NOMO-1 treated with dmso at 0.1 percent for 144 hours (cell line): ENCODE data around the gene CROCC.

Experiments used
- DNase-seq: peaks from one replicate; lab custom pipeline; 2025; ENCODE audit not compliant: unreplicated experiment; lab: John Stamatoyannopoulos, UW

Gene CROCC

DNA sequence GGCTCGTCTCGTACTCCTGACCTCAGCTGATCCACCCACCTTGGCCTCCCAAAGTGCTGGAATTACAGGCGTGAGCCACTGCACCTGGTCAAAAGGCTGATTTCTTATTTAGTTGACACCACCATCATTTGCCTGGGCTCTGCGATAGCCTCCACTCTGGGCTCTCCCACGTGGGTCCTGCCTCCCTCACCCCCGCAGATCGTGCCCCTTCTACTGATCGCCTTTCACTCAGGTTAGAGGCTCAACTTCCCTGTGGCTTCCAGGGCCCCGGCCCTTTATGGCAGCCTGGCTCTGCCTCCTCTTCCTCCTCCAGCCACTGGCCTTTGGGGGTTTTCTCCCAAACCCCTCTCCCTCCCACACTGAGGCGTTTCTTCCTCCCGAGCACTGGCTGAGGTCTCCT is 61.2 kb downstream of the CROCC start:
- DNase-seq: no peak

DNA sequence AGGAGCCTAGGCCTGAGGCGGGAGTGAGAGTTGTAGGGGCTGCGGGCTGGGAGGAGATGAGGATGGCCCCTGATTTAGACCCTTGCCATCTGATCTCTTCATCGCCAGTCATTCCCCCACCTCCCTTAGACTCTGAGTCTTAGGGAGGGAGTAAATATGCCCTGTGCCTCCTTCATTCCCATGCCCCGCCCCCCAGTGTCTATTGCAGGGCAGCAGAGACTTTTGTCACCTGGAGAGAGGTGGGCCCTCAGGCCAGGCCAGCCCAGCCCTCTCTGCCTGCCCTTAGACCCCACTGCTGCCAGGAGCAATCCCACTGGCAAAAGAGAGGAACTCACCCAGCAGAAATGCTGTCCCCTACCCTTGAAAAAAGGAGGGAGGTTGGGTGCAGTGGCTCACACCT is 61.9 kb downstream of the CROCC start:
- no peak for DNase-seq

DNA sequence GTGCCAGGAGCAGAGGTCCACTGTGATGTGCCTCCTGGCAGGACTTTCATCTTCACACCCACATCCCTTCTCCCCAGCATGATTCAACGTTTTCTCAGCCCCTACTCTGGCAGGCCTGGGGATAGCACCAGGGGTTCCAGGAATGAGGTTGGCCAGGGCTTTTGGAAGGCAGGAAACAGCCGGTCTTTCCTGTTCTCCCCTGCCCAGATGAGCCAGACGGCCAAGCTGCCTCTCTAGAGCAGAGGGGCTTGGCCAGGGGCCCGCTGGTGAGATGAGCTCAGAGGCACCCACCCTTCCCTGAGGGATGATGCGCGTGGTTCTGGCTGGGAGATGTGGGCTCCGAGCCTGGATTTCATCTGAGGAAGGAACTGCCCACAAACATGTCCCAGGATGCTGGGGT is 63.0 kb downstream of the CROCC start:
- no peak for DNase-seq

DNA sequence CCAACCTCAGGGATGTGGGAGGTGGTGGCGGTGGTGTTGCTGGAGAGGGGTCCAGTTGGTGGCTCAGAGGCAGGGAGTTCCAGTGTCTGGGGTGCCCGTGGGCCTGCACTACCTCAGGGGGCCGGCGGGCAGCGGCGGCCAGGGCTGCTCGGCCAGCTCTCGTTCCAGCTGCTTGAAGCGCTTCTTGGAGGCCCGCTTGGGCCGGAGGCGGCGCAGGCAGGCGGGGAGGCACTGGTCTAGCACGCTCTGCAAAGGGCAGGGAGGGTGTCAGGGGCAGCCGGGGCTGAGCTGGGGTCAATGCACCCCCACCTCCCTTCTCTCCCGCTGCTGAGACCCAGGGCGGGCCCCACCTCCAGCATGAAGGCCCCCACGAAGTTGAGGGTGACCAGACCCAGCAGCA is 64.4 kb downstream of the CROCC start:
- DNase-seq: no peak

DNA sequence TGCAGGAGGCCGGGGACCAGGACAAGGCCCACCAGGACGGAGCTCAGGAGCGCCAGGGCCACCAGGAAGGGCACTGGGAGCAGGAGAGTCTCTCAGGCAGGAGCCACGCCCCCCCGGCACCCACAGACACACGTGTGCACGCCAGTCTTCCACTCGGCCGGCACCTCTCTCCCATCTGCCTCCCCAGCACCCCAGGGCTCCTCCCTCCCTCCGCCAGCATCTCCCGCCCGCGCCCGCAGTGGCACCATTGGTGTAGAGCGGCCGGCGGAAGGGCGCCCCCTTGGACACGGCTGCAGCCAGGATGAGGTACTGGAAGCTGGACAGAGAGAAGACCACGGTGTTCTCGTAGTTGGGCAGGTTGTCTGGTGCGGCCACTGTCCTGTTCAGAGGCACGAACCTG is 64.8 kb downstream of the CROCC start:
- DNase-seq: no peak

DNA sequence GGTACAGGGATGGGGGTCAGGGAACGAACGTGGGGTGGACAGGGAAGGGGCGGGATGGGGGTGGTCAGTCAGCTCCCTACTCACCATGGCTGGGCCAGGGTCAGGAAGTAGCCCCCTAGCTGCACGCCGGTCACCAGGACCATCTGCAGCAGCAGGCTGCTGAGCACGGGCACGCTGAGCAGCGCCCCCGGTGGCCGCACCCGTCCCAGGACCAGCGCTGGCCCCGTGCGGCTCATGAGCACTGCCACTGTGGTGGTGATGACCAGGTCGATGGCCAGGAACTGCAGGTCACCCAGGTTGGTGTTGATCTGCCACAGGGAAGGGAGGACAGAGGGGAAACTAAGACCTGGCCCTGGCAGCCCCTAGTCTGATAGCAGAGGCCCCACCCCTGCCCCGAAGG is 65.2 kb downstream of the CROCC start:
- DNase-seq: no peak

DNA sequence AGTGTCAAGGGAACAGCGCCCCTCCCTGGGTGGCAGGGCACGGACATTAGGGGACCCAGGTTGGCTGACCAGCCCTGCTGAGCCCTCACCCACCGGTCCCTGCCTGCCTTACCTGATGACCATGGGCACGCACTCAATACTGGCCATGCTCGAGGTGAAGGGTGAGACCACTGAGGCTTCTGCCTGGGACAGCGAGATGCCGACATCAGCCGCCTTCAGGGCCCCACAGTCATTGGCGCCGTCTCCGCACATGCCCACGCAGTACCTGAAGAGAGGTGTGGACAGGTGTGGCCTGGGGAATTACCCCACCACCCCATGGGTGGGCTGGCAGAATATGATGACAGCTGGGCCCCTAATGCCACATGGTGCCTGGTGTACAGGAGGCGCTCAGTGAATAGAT is 66.5 kb downstream of the CROCC start:
- no peak for DNase-seq

DNA sequence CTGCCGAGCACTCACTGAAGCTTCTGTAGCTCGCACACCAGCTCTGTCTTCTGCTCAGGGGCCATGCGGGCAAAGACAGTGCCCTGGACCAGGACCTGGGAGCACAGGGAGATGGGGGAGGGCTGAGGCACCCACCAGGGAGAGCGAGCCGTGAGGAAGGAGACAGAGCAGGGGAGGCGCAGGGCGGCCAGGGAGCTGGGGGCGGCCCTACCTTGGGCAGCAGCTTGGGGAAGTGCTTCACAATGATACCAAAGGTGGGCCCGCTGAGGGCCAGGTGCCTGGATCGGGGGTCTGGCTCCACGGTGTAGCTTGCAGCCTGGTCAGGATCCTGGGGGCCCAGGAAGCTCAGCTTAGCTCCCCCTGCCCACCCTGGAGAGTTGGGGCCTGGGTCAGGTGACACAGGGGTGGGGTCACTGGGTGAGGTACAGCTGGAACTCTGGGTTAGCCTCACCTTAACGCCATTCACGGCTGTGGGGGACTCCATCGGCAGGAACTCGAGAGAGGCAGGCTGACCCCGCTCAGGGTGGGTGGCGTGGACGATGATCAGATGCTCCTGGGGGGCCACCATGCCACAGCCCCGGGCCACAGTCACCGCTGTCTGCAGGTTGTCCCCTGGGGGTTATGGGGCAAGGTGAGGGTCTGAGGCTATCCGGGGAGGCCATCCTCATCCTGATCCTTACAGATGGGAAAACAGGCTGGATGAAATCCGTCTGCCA is 68.1 kb downstream of the CROCC start:
- DNase-seq: no peak

DNA sequence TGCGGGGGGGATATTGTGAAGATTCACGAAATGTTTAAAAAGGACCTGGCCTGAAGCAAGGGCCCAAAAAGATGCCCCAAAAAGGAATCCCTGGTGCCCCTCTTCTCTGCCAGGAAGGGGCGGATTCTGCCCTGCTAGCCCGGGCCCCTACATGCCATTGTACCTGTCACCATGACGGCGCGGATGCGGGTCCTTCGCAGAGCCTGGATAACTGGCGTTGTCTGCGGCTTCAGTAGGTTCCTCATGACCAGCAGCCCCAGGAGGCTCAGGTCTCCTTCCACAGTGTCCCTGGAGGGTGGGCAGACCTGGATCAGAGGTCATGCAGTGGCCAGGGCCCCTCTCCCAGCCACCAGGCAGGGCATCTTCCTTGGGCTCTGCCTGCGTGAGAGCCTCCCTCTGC is 69.8 kb downstream of the CROCC start:
- no peak for DNase-seq

DNA sequence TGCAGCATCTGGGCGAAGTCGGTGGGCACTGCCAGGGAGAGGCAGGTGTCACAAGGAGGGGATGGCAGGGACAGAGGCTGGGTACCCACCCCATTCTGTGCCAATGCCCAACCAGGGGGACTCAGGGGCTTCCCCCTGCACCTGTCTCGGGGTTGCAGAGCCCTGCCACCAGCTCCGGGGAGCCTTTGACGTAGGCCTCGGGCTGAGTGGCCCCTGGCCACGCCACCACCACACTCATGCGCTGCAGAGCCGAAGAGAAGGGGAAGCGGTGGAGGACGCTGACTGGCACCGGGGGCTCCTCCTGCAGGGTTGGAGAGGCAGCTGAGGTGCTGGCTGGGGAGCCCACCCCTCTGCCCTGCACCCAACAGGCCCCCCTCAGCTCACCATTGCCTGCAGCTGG is 70.4 kb downstream of the CROCC start:
- DNase-seq: no peak

DNA sequence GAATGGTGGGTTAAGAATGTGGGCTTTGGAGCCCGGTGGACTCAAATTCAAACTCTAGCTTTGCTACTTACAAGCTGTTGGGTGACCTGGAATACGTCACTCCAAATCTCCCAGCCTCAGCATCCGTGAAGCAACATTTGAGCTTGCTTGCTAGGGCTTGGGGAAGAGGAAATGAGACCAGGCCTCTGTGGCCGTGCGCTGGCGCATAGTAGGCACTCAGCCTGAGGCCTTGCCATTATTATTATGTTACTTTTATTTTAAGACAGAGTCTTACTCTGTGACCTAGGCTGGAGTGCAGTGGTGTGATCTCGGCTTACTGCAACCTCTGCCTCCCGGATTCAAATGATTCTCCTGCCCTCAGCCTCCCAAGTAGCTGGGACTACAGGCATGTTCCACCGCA is 70.9 kb downstream of the CROCC start:
- DNase-seq: no peak

DNA sequence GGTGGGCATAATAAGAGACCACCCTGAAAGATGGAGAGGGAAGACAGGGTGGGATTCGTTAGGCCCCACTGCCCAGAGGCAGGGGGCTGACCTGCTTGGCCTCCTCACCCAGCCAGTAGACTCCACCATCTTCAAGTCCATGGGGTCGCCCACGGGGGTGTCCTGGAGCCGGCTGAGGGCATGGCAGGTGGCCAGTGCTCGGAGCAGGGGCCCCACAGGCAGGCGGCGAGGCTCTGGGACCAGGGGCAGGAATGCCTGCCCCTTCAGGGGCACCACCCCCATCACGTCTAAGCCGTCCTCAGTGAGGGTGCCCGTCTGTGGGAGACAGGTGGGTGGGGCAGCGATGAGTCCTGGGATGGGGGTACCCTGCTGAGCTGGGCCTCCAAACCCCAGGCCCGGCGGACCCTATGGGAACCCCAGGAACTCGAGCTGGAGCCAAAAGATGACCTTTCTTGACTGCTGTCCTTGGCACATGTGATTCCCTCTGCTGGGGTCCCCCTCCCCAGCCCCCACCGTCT is 71.8 kb downstream of the CROCC start:
- DNase-seq: no peak

DNA sequence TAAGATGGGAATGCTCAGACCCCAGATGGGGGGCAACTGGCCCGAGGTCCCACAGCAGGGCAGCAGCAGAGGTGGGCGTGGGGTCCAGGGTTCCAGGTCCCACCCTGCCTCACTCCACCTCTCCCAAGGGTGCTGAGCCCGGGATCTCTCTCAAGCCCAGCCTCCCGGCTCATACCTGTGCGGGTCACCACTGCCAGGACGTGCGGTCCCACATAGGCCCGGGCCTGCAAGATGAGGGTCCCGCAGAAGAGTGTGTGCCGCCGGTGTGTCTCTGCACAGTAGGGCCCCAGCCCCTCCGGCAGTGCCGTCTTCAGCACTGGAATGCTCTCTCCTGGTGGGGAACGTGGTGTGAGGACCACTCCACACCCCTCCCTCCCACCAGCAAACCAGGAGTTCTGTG is 75.1 kb downstream of the CROCC start:
- DNase-seq: no peak

DNA sequence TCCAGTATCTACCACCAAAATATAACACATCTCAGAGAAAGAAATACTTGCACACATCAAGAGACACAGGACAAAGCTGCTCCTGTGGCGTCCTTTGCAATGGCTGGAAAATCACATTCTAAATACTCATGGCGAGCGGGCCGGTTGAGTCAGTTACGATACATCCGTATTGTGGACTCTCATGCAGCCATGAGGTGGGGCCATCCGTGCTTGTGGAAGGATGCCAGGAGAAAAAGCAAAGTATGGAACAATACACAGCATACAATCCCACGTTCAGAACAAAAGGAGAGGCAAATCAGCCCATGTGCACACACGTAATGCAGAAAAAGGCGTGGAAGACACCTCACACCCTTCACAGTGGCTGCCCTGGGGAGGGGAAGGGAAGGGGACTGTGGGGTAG is 76.9 kb downstream of the CROCC start:
- no peak for DNase-seq

DNA sequence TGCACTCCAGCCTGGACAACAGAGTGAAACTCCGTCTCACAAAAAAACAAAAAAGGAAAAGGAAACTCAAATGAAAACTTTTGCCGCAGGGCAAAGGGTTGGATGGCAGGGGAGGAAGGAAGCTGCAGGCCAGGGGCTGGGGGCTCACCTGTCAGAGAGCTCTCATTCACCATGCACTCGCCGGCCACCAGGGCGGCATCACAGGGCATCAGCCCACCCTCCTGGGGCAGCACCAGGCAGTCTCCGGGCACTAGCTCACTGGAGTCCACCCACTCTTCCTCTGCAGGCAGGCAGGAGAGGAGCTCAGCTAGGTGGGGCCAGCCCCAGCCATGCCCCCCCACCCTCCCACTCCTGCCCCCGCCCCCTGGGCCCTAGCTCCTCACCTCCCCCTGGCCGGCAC is 78.1 kb downstream of the CROCC start:
- DNase-seq: no peak

DNA sequence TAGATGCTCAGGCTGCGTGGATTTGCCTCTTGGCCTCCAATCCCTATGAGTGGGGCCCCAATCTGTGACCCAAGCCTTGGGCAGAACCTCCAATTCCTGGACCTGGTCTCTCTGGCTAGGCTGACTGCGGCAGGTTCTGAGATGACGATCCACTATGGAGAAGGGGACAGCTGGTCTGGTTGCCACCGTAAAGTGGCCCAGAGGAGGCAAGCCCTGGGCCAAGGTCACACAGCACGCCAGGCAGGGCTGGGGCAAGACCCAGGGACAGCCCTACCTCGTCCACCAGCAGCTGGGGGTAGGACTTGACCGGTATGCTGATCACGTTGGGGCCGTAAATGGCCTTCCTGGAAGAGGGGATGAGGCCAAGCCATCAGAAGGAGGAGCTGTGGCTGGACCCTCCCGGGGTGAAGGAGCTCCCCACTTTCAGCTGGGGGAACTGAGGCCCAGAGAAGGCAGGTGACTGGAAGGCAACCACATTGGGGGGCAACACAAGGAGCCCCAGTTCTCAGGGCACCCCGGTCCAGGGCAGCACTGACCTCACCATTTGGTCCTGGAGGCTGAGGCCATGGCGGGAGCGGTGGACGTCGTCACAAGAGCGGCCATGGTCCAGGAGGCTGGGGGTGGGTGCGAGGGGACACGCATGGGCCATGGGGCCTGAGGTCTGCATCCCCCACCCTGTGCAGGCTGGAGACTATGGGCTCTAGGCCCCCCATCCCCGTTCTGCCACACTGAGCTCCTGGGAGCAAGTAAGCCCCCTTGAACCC is 80.2 kb downstream of the CROCC start:
- DNase-seq: no peak

DNA sequence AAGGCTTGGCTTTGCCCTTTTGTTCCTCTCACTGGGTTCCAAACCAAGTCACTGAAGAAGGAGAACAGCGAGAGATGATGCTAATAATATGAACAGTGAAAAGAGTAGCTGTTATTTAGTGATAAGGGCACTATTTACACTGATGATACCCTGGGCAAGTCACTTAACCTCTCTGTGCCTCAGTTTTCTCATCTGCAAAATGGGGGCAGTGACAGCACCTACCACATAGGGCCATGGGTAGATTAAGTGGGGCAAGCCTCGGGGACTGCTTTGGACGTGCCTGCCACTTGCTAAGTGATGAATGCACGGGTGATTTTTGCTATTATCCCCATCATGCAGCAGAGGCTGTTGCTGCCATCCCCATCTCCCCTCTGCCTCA is 80.8 kb downstream of the CROCC start:
- no peak for DNase-seq

DNA sequence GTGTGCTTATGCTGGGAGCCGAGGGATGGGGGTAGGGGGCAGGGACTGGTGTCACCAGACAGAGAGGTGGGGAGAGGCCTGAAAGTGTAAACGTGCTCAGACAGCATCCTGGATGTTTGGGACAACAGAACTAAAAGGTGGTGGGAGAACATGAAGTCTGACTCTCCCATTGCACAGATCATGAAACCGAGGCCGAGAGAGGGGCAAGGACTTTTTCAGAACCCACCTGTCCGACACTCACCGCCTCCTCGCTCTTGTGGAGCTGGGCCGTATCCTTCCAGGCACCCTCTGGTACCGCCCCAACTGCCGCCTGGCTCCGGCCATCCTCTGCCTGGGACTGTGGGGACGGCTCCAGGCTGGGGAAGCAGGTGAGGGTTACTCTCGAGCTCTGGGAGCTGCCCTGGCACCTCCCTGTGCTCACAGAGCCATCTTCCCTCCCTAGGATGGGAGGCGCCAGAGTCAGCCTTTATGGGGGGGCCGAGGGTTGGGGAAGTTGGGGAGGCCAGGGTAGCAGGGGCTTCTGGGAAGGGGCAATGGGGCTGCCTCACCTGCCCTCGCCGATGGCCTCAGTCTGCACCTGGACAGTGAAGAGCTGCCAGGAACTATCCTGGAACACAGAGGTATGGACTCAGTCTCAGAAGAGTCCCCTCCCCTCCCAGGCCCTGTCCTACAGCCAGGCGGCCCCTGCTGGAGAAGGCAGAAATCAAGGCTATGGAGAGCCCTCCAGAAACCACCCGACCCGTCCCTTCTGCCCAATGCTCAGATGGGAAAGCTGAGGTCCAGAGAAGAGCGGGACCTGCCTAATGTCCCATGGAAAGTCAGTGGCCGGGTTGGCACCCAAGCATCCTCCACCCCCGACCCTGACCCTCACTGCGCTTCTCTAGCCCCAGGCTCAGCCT is 83.0 kb downstream of the CROCC start:
- DNase-seq: no peak

DNA sequence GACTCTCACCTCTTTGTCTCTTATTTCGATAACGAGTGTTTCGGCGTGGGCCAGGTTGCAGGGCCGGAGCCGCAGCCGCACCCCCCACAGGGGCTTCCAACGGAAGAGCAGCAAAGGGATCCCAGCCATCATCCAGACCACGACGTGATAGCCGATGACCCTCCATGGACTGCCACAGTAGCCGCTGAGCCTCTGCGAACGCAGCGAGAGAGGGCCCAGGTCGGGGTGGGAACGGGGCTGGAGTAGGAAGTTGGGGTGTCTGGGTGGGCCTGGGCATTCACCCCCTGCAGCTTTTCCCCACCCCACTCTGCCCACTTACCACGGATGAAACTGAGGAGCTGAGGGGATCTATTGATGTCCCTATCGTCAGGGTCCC is 83.6 kb downstream of the CROCC start:
- DNase-seq: no peak

DNA sequence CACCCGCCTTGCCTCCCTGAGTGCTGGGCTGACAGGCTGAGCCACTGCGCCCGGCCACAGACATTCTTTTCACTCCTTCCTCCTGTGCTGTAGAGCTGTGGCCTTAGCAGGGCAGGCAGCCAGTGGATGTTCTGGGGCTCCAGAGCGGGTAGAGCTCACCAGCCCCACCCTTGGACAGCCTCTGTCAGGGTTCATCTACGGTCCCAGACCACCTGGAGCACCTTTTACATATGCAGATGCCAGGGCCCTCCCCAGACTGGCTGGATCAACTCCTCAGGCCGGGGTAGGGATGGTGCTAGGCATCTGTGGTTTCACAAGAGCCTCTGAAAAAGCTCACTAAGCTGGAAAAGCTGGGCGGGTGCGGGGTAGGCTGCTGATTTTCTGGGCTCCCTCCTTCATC is 85.4 kb downstream of the CROCC start:
- DNase-seq: no peak

DNA sequence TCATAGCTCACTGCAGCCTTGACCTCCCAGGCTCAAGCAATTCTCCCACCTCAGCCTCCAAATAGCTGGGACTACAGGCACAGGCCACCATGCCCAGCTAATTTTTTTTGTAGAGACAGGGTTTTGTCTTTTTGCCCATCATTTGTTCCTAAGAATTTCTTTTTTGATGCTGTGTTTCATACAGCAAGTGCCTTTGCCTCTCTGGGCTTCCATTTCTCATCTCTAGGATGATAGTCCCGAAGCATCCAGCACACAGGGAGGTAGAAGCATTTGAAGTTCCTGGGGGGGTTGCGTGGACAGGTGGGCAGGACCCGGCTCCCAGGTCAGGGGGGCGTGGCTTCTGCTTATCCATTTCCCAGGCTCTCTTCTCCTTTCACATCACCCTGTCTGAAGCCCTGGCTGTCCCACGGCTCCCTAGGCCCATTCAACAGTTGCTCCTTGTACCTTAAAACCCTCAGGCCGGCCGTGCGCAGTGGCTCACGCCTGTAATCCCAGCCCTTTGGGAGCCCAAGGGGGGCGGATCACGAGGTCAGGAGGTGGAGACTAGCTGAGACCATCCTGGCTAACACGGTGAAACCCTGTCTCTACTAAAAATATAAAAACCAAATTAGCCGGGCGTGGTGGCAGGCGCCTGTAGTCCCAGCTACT is 86.6 kb downstream of the CROCC start:
- DNase-seq: no peak
